ENCODE results near the gene CAND1. TPM values are rescaled to one million over a fixed set of nuclear protein-coding genes. Genes with fewer than 3 reads are reported as not detected.

Gene CAND1
- total and polyA plus RNA-seq, 12 donors, result 13.3 to 165 (median 84.4) TPM

DNA sequence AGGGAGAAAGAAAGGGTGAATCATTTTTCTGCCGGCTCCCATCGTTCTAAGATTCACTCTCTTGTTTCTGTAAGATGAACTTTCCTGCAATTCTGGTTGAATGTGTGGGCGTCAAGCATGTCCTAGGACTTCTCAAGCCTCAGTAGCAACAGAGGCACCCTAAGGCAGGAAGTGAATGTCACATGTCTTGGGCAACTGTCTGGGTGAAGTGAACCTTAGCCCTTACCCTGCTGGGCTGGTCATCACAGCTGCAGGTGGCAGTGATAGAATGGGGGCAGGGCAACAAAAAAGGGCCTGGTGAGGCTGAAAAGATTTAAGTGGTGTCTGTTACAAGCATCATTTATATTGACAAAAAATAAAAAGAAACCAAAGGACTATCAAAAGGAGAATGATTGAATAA is 45.9 kb upstream of the CAND1 start:
- Histone ChIP-seq H3K4me1 (replicated peaks in 1 of 2) (no peaks in the 10 kb centered on the region), H3K36me3 (replicated peaks in 1 of 2) (no peaks in the 10 kb centered on the region), H3K27ac (no peak overlapping the region), H3K27me3 (no peaks in the 10 kb centered on the region), H3K4me3 (no peak overlapping the region), H3K9me3 (replicated peaks in 1 of 3) (no peaks in the 10 kb centered on the region)
- 66 to 83% (median 73%) methylated on average over 3 of the region's 3 CpGs for WGBS, 4 donors
- intact Hi-C loops (cut with DNase I), result loop anchor here in 1 of 2 donors (5.0 kb wide), 2 partner anchors 61 to 206 kb away; no protein-coding TSS in a partner anchor
- no peak for DNase-seq
- TF ChIP-seq, protein P1, sequence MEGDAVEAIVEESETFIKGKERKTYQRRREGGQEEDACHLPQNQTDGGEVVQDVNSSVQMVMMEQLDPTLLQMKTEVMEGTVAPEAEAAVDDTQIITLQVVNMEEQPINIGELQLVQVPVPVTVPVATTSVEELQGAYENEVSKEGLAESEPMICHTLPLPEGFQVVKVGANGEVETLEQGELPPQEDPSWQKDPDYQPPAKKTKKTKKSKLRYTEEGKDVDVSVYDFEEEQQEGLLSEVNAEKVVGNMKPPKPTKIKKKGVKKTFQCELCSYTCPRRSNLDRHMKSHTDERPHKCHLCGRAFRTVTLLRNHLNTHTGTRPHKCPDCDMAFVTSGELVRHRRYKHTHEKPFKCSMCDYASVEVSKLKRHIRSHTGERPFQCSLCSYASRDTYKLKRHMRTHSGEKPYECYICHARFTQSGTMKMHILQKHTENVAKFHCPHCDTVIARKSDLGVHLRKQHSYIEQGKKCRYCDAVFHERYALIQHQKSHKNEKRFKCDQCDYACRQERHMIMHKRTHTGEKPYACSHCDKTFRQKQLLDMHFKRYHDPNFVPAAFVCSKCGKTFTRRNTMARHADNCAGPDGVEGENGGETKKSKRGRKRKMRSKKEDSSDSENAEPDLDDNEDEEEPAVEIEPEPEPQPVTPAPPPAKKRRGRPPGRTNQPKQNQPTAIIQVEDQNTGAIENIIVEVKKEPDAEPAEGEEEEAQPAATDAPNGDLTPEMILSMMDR (IDR thresholded peaks at IDR 0.05), result no peak
- no peak for TF ChIP-seq POLR2A (IDR thresholded peaks at IDR 0.05)

GRCh38 chr12:67237231-67237630 is 31.9 kb upstream of the CAND1 start:
- WGBS, 4 donors, result 51 to 66% (median 61%) methylated on average over 4 of the region's 4 CpGs
- no peak overlapping the region for H3K4me3 ChIP-seq

GRCh38 chr12:67239061-67239460 is 30.1 kb upstream of the CAND1 start:
- Histone ChIP-seq H3K4me3 (no peak overlapping the region), H3K27me3 (no peaks in the 10 kb centered on the region), H3K4me1 (replicated peaks in 1 of 2) (no peaks in the 10 kb centered on the region), H3K27ac (no peak overlapping the region), H3K9me3 (replicated peaks in 1 of 3) (no peaks in the 10 kb centered on the region), H3K36me3 (replicated peaks in 1 of 2) (no peaks in the 10 kb centered on the region)
- TF ChIP-seq, protein P1 (IDR thresholded peaks at IDR 0.05), result no peak
- TF ChIP-seq POLR2A (IDR thresholded peaks at IDR 0.05), result no peak
- no peak for DNase-seq
- intact Hi-C loops (cut with DNase I), result no loop called here
- WGBS, 4 donors, result 48 to 72% (median 67%) methylated on average over 2 of the region's 2 CpGs

More at GRCh38 chr12:67237231-67237630, 31.9 kb upstream of the CAND1 start:
- Histone ChIP-seq H3K27me3 (peaks cover 3% of the 10 kb centered on the region), H3K36me3 (replicated peaks in 1 of 2) (no peaks in the 10 kb centered on the region), H3K9me3 (replicated peaks in 1 of 3) (no peaks in the 10 kb centered on the region), H3K4me1 (replicated peaks in 1 of 2) (no peaks in the 10 kb centered on the region), H3K27ac (no peak overlapping the region)
- intact Hi-C loops (cut with DNase I), result no loop called here
- DNase-seq, result no peak
- TF ChIP-seq, protein P1 (IDR thresholded peaks at IDR 0.05), result no peak
- no peak for TF ChIP-seq POLR2A (IDR thresholded peaks at IDR 0.05)

GRCh38 chr12:67241482-67241881 is 27.7 kb upstream of the CAND1 start:
- no peak overlapping the region for H3K27ac ChIP-seq
- no peaks in the 10 kb centered on the region for H3K9me3 ChIP-seq (replicated peaks in 1 of 3)
- WGBS, 4 donors, result 59 to 81% (median 77%) methylated on average over 3 of the region's 3 CpGs
- no peaks in the 10 kb centered on the region for H3K4me1 ChIP-seq (replicated peaks in 1 of 2)
- DNase-seq, result no peak
- H3K27me3 ChIP-seq, result no peaks in the 10 kb centered on the region
- H3K4me3 ChIP-seq, result no peak overlapping the region
- no peak for TF ChIP-seq POLR2A (IDR thresholded peaks at IDR 0.05)
- TF ChIP-seq, protein P1 (IDR thresholded peaks at IDR 0.05), result no peak
- intact Hi-C loops (cut with DNase I), result no loop called here
- no peaks in the 10 kb centered on the region for H3K36me3 ChIP-seq (replicated peaks in 1 of 2)
